H54 (cell line): ENCODE data around the gene ZW10.
"Not testable (repeated sequence)": the region's sequence is repeated elsewhere in the genome, so short reads cannot be mapped to it uniquely, and the experiment has no call there.

ENCODE experiments used
- DNase-seq: peaks from one replicate; pipeline ENCODE4 v3.0.0; 2011; ENCODE audit warnings: low spot score, mixed read lengths; ENCODE audit not compliant: insufficient read length
- FAIRE-seq: peaks from 3 replicates; lab custom pipeline; 2011; peaks lifted over from hg19 to GRCh38; lab: Jason Lieb, UNC
- POLR2A ChIP-seq: IDR thresholded peaks from 2 replicates; pipeline ENCODE4 v1.6.1; 2011; ENCODE audit warnings: low read depth, mild to moderate bottlenecking, low read length

ZW10 gene

GRCh38 chr11:113725913-113726312, 47.6 kb downstream of the ZW10 start:
- TF ChIP-seq POLR2A: no peak
- no peak for FAIRE-seq
- no peak for DNase-seq

GRCh38 chr11:113725407-113725806, 48.1 kb downstream of the ZW10 start:
- FAIRE-seq (no peak), DNase-seq (no peak)
- no peak for TF ChIP-seq POLR2A

- no peak for DNase-seq
- FAIRE-seq: no peak
- TF ChIP-seq POLR2A: no peak
Observed at GRCh38 chr11:113724778-113725177, 48.7 kb downstream of the ZW10 start.

- DNase-seq: no peak
- no peak for TF ChIP-seq POLR2A
- no peak for FAIRE-seq
Observed at GRCh38 chr11:113723787-113724186, 49.7 kb downstream of the ZW10 start.

GRCh38 chr11:113722934-113723333, 50.6 kb downstream of the ZW10 start:
- no peak for DNase-seq
- no peak for FAIRE-seq
- no peak for TF ChIP-seq POLR2A

- FAIRE-seq: no peak
- TF ChIP-seq POLR2A: no peak
Observed at GRCh38 chr11:113722221-113722620, 51.3 kb downstream of the ZW10 start.

GRCh38 chr11:113721462-113722066, 51.9 kb downstream of the ZW10 start:
- DNase-seq (no peak), FAIRE-seq (no peak)
- TF ChIP-seq POLR2A: no peak

More at GRCh38 chr11:113722221-113722620, 51.3 kb downstream of the ZW10 start:
- DNase-seq: no peak

- not testable (repeated sequence) for FAIRE-seq, DNase-seq
Observed at GRCh38 chr11:113720478-113720877, 53.0 kb downstream of the ZW10 start.

- no peak for DNase-seq
- no peak for FAIRE-seq
- no peak for TF ChIP-seq POLR2A
Observed at GRCh38 chr11:113715882-113716625, 57.4 kb downstream of the ZW10 start.

GRCh38 chr11:113715273-113715672, 58.2 kb downstream of the ZW10 start:
- no peak for TF ChIP-seq POLR2A
- FAIRE-seq: no peak

GRCh38 chr11:113710989-113711388, 62.5 kb downstream of the ZW10 start:
- DNase-seq (no peak), FAIRE-seq (no peak)
- no peak for TF ChIP-seq POLR2A

More at GRCh38 chr11:113715273-113715672, 58.2 kb downstream of the ZW10 start:
- DNase-seq: no peak

- FAIRE-seq (no peak), DNase-seq (no peak)
- no peak for TF ChIP-seq POLR2A
Observed at GRCh38 chr11:113705871-113706655, 67.4 kb downstream of the ZW10 start, which contains the start of gene TMPRSS5. Gene TMPRSS5 (minus strand): TSS chr11:113706308. CDS start chr11:113706224, 84 bp downstream.

- not testable (repeated sequence) for DNase-seq, FAIRE-seq
Observed at GRCh38 chr11:113703551-113703950, 69.9 kb downstream of the ZW10 start.

GRCh38 chr11:113701491-113701890, 72.0 kb downstream of the ZW10 start:
- no peak for FAIRE-seq
- no peak for TF ChIP-seq POLR2A
- DNase-seq: no peak

GRCh38 chr11:113698515-113698914, 75.0 kb downstream of the ZW10 start:
- FAIRE-seq (no peak), DNase-seq (no peak)
- TF ChIP-seq POLR2A: no peak
